SK-N-SH (cell line): Measurements from ENCODE around the gene PHOSPHO2. TPM values are rescaled to one million over a fixed set of nuclear protein-coding genes. Genes with fewer than 3 reads are reported as not detected.

ENCODE experiments used
- CTCF ChIA-PET: fragments of 300-600, 350-600 bp; formaldehyde crosslinking; extraction: SDS; loops from one replicate; lab custom pipeline; 2021; lab: Yijun Ruan, JAX
- POLR2A ChIA-PET: fragments of 350-600 bp; sonication (Branson Sonifier 250); formaldehyde crosslinking; extraction: SDS; loops from one replicate; lab custom pipeline; 2020; ENCODE audit warnings: antibody characterized with exemption, inconsistent platforms; lab: Yijun Ruan, JAX
- DNase-seq: peaks from one replicate; pipeline ENCODE4 v3.0.0; 2012
- H2AFZ ChIP-seq: fragments of 200-600 bp; sonication (generic); 2 replicates; pipeline ENCODE4 v1.8.1; 2016; ENCODE audit warnings: antibody characterized with exemption, mild to moderate bottlenecking, low read depth
- H3F3A ChIP-seq: fragments of 200-600 bp; sonication (generic); replicated peaks from 2 replicates; pipeline ENCODE3; 2016; ENCODE audit warnings: antibody characterized with exemption, mild to moderate bottlenecking; ENCODE audit not compliant: insufficient read depth
- H3K27ac ChIP-seq, 2 experiments: fragments of 200-500 bp in 1 of 2; fragments of 200-600 bp in 1 of 2; sonication (Bioruptor generic) in 1 of 2; sonication (generic), shearing (Covaris generic) in 1 of 2; 2 replicates each; pipeline versions ENCODE4 v1.5.1 to v1.6.1; 2014 to 2016; ENCODE audit warnings: low read depth in 2 of 2, inconsistent platforms in 1 of 2, low read length in 1 of 2, mild to moderate bottlenecking in 1 of 2, mixed read lengths in 1 of 2
- H3K27me3 ChIP-seq: fragments of 200-600 bp; sonication (generic), shearing (Covaris generic); 2 replicates; pipeline ENCODE4 v1.6.1; 2016; ENCODE audit warnings: mixed run types; ENCODE audit not compliant: insufficient read depth
- H3K36me3 ChIP-seq, 2 experiments: fragments of 200-500 bp in 1 of 2; fragments of 200-600 bp in 1 of 2; sonication (Bioruptor generic) in 1 of 2; sonication (generic) in 1 of 2; replicated peaks in 1 of 2; 2 replicates each; pipeline versions ENCODE3 to v1.5.1; 2014 to 2016; ENCODE audit warnings: low read length in 1 of 2, mild to moderate bottlenecking in 1 of 2; ENCODE audit not compliant: insufficient read depth in 2 of 2, control insufficient read depth in 1 of 2
- H3K4me1 ChIP-seq, 2 experiments: fragments of 200-500 bp in 1 of 2; fragments of 200-600 bp in 1 of 2; sonication (Bioruptor generic) in 1 of 2; sonication (generic), shearing (Covaris generic) in 1 of 2; 2 replicates each; pipeline versions ENCODE4 v1.5.1 to v1.6.1; 2014 to 2016; ENCODE audit warnings: low read depth in 1 of 2, low read length in 1 of 2, mixed run types in 1 of 2; ENCODE audit not compliant: insufficient read depth in 2 of 2, control insufficient read depth in 1 of 2
- H3K4me2 ChIP-seq: fragments of 200-600 bp; sonication (generic), shearing (Covaris generic); 2 replicates; pipeline ENCODE4 v1.6.1; 2017; ENCODE audit warnings: mixed run types
- H3K4me3 ChIP-seq, 2 experiments: fragments of 200-500 bp in 1 of 2; fragments of 200-600 bp in 1 of 2; sonication (Bioruptor generic) in 1 of 2; sonication (generic), shearing (Covaris generic) in 1 of 2; 2 replicates each; pipeline versions ENCODE4 v1.5.1 to v1.8.1; 2014 to 2016; ENCODE audit warnings: low read depth in 2 of 2, inconsistent platforms in 1 of 2, low read length in 1 of 2, mild to moderate bottlenecking in 1 of 2, mixed read lengths in 1 of 2, moderate library complexity in 1 of 2
- H3K79me2 ChIP-seq: fragments of 200-600 bp; sonication (generic); 2 replicates; pipeline ENCODE4 v1.8.1; 2017; ENCODE audit warnings: mild to moderate bottlenecking; ENCODE audit not compliant: insufficient read depth
- H3K9ac ChIP-seq: fragments of 200-600 bp; sonication (generic); 2 replicates; pipeline ENCODE4 v1.6.1; 2017; ENCODE audit warnings: mixed run types
- H3K9me2 ChIP-seq: fragments of 200-600 bp; sonication (generic); 2 replicates; pipeline ENCODE4 v1.6.1; 2017; ENCODE audit warnings: mixed run types
- H3K9me3 ChIP-seq: fragments of 200-600 bp; sonication (generic); 2 replicates; pipeline ENCODE4 v1.6.1; 2017; ENCODE audit warnings: mixed run types, mild to moderate bottlenecking, moderate library complexity
- H4K20me1 ChIP-seq: fragments of 200-600 bp; sonication (generic); 2 replicates; pipeline ENCODE4 v1.6.1; 2017; ENCODE audit warnings: mild to moderate bottlenecking, mixed run types; ENCODE audit not compliant: insufficient read depth
- CHD2 ChIP-seq: fragments of 150-350 bp; IDR thresholded peaks from 2 replicates; pipeline ENCODE4 v1.6.1; 2018; ENCODE audit warnings: low read length; ENCODE audit not compliant: partially characterized antibody
- CTCF ChIP-seq: fragments of 200-600 bp; sonication (generic); IDR thresholded peaks from 2 replicates; pipeline ENCODE4 v1.6.1; 2017; ENCODE audit warnings: antibody characterized with exemption, mild to moderate bottlenecking, moderate library complexity
- EP300 ChIP-seq, 2 experiments: IDR thresholded peaks; 2 replicates each; pipeline versions ENCODE4 v1.4.0 to v1.6.1; 2012; ENCODE audit warnings: borderline replicate concordance in 1 of 2, low read depth in 1 of 2, low read length in 1 of 2
- EZH2phosphoT487 ChIP-seq: fragments of 200-600 bp; sonication (generic); IDR thresholded peaks from 2 replicates; pipeline ENCODE4 v1.6.1; 2017; ENCODE audit warnings: low read depth, mixed run types, mild to moderate bottlenecking, antibody characterized with exemption, moderate library complexity, borderline replicate concordance
- FOSL2 ChIP-seq: IDR thresholded peaks from 2 replicates; pipeline ENCODE4 v1.4.0; 2012; ENCODE audit warnings: low read depth, mild to moderate bottlenecking, moderate library complexity, borderline replicate concordance
- GATA2 ChIP-seq: sonication (generic); formaldehyde crosslinking; IDR thresholded peaks from 2 replicates; pipeline ENCODE4 v1.5.0; 2020; ENCODE audit warnings: mild to moderate bottlenecking, missing genetic modification reagents
- IRF3 ChIP-seq: fragments of 150-350 bp; IDR thresholded peaks from 2 replicates; pipeline ENCODE4 v1.6.1; 2016; ENCODE audit warnings: mild to moderate bottlenecking, low read depth, low read length
- JUND ChIP-seq: IDR thresholded peaks from 2 replicates; pipeline ENCODE4 v1.4.0; 2012
- MEF2A ChIP-seq: IDR thresholded peaks from 2 replicates; pipeline ENCODE4 v1.4.0; 2012; ENCODE audit warnings: low read depth, borderline replicate concordance
- MXI1 ChIP-seq: IDR thresholded peaks from 2 replicates; pipeline ENCODE4 v1.6.1; 2012; ENCODE audit warnings: mild to moderate bottlenecking, low read depth, low read length, improper control_type of control experiment
- POLR2AphosphoS5 ChIP-seq: IDR thresholded peaks from 2 replicates; pipeline ENCODE4 v1.6.1; 2012; ENCODE audit warnings: low read depth, low read length
- RAD21 ChIP-seq: IDR thresholded peaks from 2 replicates; pipeline ENCODE4 v1.6.1; 2012; ENCODE audit warnings: mild to moderate bottlenecking, low read length
- RXRA ChIP-seq: IDR thresholded peaks from 2 replicates; pipeline ENCODE4 v1.4.0; 2012; ENCODE audit warnings: low read depth, mild to moderate bottlenecking, borderline replicate concordance
- SIN3A ChIP-seq: IDR thresholded peaks from 2 replicates; pipeline ENCODE4 v1.6.1; 2012; ENCODE audit warnings: low read depth, mild to moderate bottlenecking, low read length, moderate library complexity, borderline replicate concordance
- TCF12 ChIP-seq: IDR thresholded peaks from 2 replicates; pipeline ENCODE4 v1.4.0; 2012
- TEAD4 ChIP-seq: IDR thresholded peaks from 2 replicates; pipeline ENCODE4 v1.4.0; 2012; ENCODE audit warnings: mild to moderate bottlenecking, borderline replicate concordance; ENCODE audit not compliant: insufficient read depth
- USF1 ChIP-seq: IDR thresholded peaks from 2 replicates; pipeline ENCODE4 v1.4.0; 2012; ENCODE audit warnings: low read depth, borderline replicate concordance
- USF2 ChIP-seq: fragments of 150-350 bp; IDR thresholded peaks from 2 replicates; pipeline ENCODE4 v1.6.1; 2017; ENCODE audit warnings: antibody characterized with exemption, low read length, low read depth, borderline replicate concordance
- YY1 ChIP-seq: IDR thresholded peaks from 2 replicates; pipeline ENCODE4 v1.4.0; 2012; ENCODE audit warnings: low read depth, mild to moderate bottlenecking
- WGBS: methylation state at CpG from one replicate; pipeline ENCODE4 v1.1.6; 2017; ENCODE audit warnings: low lambda C conversion rate; 5-methylcytosine and 5-hydroxymethylcytosine counted together
- polyA plus RNA-seq, 3 experiments: library from polyadenylated mRNA; depleted of rRNA; stranded (reverse); fragments of >200 nt; gene quantifications; 2 replicates each; pipeline ENCODE4 v1.2.3, GENCODE V29; 2012
- TF ChIP-seq, protein P1 (sequence below): IDR thresholded peaks from 2 replicates; pipeline ENCODE4 v1.4.0; 2012; ENCODE audit warnings: low read depth
- TF ChIP-seq, protein P2 (sequence below): IDR thresholded peaks from 2 replicates; pipeline ENCODE4 v1.4.0; 2012; ENCODE audit warnings: low read depth, borderline replicate concordance
- TF ChIP-seq, protein P3 (sequence below): IDR thresholded peaks from 2 replicates; pipeline ENCODE4 v1.6.1; 2012; ENCODE audit warnings: mild to moderate bottlenecking, low read depth, low read length, moderate library complexity

The PHOSPHO2 gene
- polyA plus RNA-seq, 1 of the 3 experiments (the other 2 are of a cell fraction) = 1.1 TPM

- TF ChIP-seq USF1 (no peak), EP300 (IDR thresholded peaks at IDR 0.05; ENCODE audit: borderline replicate concordance in 1 of 2, low read depth in 1 of 2, low read length in 1 of 2) (no peak), GATA2 (CRISPR knock-in tag) (no peak), POLR2AphosphoS5 (no peak), RXRA (no peak), FOSL2 (no peak)
These were observed 23.3 kb upstream of the PHOSPHO2 start (continued) for GRCh38 chr2:169670937-169671336.

DNA sequence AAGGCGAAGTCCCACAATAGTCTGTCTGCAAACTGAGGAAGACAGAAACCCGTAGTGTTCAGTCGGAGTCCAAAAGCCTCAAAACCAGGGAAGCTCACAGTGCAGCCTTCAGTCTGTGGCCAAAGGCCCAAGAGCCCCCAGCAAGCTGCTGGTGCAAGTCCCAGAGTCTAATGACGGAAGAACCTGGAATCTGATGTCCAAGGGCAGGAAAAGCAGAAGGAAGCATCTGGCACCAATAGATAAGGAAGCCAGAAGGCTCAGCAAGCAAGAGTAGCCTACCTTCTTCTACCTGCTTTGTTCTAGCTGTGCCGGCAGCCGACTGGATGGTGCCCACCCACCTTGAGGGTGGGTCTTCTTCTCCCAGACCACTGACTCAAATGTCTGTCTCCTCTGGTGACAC, 21.9 kb upstream of the PHOSPHO2 start:
- ChIA-PET POLR2A (interaction anchor here (0.6 kb wide), 1 partner anchor 137 kb away, joined by 5 read pairs; no protein-coding TSS in a partner anchor), CTCF (interaction anchor here (1.6 kb wide), 1 partner anchor 19 kb away, joined by 4 read pairs; no protein-coding TSS in a partner anchor)
- WGBS = 80% methylated on average over 6 of the region's 6 CpGs
- TF ChIP-seq MXI1 (no peak), RAD21 (no peak), TEAD4 (no peak), TCF12 (no peak), JUND (no peak), MEF2A (no peak), SIN3A (no peak), IRF3 (no peak), EP300 (IDR thresholded peaks at IDR 0.05; ENCODE audit: borderline replicate concordance in 1 of 2, low read depth in 1 of 2, low read length in 1 of 2) (no peak), CTCF (no peak), USF2 (no peak), CHD2 (no peak), YY1 (no peak), EZH2phosphoT487 (no peak)
- TF ChIP-seq, protein P1, sequence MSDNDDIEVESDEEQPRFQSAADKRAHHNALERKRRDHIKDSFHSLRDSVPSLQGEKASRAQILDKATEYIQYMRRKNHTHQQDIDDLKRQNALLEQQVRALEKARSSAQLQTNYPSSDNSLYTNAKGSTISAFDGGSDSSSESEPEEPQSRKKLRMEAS = no peak
- TF ChIP-seq, protein P2, sequence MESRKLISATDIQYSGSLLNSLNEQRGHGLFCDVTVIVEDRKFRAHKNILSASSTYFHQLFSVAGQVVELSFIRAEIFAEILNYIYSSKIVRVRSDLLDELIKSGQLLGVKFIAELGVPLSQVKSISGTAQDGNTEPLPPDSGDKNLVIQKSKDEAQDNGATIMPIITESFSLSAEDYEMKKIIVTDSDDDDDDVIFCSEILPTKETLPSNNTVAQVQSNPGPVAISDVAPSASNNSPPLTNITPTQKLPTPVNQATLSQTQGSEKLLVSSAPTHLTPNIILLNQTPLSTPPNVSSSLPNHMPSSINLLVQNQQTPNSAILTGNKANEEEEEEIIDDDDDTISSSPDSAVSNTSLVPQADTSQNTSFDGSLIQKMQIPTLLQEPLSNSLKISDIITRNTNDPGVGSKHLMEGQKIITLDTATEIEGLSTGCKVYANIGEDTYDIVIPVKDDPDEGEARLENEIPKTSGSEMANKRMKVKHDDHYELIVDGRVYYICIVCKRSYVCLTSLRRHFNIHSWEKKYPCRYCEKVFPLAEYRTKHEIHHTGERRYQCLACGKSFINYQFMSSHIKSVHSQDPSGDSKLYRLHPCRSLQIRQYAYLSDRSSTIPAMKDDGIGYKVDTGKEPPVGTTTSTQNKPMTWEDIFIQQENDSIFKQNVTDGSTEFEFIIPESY = no peak
- TF ChIP-seq, protein P3, sequence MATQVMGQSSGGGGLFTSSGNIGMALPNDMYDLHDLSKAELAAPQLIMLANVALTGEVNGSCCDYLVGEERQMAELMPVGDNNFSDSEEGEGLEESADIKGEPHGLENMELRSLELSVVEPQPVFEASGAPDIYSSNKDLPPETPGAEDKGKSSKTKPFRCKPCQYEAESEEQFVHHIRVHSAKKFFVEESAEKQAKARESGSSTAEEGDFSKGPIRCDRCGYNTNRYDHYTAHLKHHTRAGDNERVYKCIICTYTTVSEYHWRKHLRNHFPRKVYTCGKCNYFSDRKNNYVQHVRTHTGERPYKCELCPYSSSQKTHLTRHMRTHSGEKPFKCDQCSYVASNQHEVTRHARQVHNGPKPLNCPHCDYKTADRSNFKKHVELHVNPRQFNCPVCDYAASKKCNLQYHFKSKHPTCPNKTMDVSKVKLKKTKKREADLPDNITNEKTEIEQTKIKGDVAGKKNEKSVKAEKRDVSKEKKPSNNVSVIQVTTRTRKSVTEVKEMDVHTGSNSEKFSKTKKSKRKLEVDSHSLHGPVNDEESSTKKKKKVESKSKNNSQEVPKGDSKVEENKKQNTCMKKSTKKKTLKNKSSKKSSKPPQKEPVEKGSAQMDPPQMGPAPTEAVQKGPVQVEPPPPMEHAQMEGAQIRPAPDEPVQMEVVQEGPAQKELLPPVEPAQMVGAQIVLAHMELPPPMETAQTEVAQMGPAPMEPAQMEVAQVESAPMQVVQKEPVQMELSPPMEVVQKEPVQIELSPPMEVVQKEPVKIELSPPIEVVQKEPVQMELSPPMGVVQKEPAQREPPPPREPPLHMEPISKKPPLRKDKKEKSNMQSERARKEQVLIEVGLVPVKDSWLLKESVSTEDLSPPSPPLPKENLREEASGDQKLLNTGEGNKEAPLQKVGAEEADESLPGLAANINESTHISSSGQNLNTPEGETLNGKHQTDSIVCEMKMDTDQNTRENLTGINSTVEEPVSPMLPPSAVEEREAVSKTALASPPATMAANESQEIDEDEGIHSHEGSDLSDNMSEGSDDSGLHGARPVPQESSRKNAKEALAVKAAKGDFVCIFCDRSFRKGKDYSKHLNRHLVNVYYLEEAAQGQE = no peak

More for the DNA sequence above, 21.9 kb upstream of the PHOSPHO2 start:
- no peaks in the 10 kb centered on the region for H3K36me3 ChIP-seq
- no peaks in the 10 kb centered on the region for H3K27me3 ChIP-seq
- H3K4me1 ChIP-seq = no peaks in the 10 kb centered on the region
- no peak overlapping the region for H3K4me3 ChIP-seq
- no peaks in the 10 kb centered on the region for H4K20me1 ChIP-seq
- no peak overlapping the region for H3K27ac ChIP-seq
- H3K9me3 ChIP-seq = no peaks in the 10 kb centered on the region
- DNase-seq = no peak
- H3K4me2 ChIP-seq = no peak overlapping the region
- H3K79me2 ChIP-seq = no peaks in the 10 kb centered on the region
- no peaks in the 10 kb centered on the region for H3K9me2 ChIP-seq
- H3F3A ChIP-seq = no peaks in the 10 kb centered on the region
- no peak overlapping the region for H3K9ac ChIP-seq
- H2AFZ ChIP-seq = no peak overlapping the region
